OCI-LY1 (cell line): ENCODE data around the gene SERPINA1.

Experiments
- H2AFZ ChIP-seq: fragments of 200-600 bp; sonication (generic), shearing (Covaris generic); 2 replicates; pipeline ENCODE4 v1.6.0; 2014; ENCODE audit warnings: antibody characterized with exemption, mild to moderate bottlenecking, low read length
- H3F3A ChIP-seq: fragments of 200-600 bp; sonication (generic), shearing (Covaris generic); 2 replicates; pipeline ENCODE4 v1.6.0; 2014; ENCODE audit warnings: mild to moderate bottlenecking, antibody characterized with exemption, low read length, moderate library complexity; ENCODE audit not compliant: insufficient read depth
- H3K27ac ChIP-seq: fragments of 200-600 bp; sonication (generic); 2 replicates; pipeline ENCODE4 v1.5.1; 2014; ENCODE audit warnings: low read length, mixed run types, mild to moderate bottlenecking, low read depth; ENCODE audit not compliant: poor library complexity, severe bottlenecking
- H3K27me3 ChIP-seq: fragments of 200-600 bp; sonication (generic); 2 replicates; pipeline ENCODE4 v1.6.0; 2014; ENCODE audit warnings: antibody characterized with exemption, mild to moderate bottlenecking, low read length, moderate library complexity; ENCODE audit not compliant: insufficient read depth
- H3K36me3 ChIP-seq: fragments of 200-600 bp; sonication (generic); 2 replicates; pipeline ENCODE4 v1.6.1; 2014; ENCODE audit warnings: mild to moderate bottlenecking, antibody characterized with exemption, low read length, moderate library complexity, mixed read lengths; ENCODE audit not compliant: insufficient read depth
- H3K4me1 ChIP-seq: fragments of 200-600 bp; sonication (generic); 2 replicates; pipeline ENCODE4 v1.5.1; 2014; ENCODE audit warnings: mild to moderate bottlenecking, low read length, moderate library complexity; ENCODE audit not compliant: insufficient read depth, severe bottlenecking
- H3K4me2 ChIP-seq: fragments of 200-600 bp; sonication (generic), shearing (Covaris generic); 2 replicates; pipeline ENCODE4 v1.6.1; 2014; ENCODE audit warnings: low read length
- H3K4me3 ChIP-seq: fragments of 200-600 bp; sonication (generic); 2 replicates; pipeline ENCODE4 v1.5.1; 2014; ENCODE audit warnings: low read length, low read depth, mild to moderate bottlenecking, mixed read lengths; ENCODE audit not compliant: poor library complexity, severe bottlenecking
- H3K79me2 ChIP-seq: fragments of 200-600 bp; shearing (Covaris generic); 2 replicates; pipeline ENCODE4 v1.6.1; 2016; ENCODE audit warnings: mixed run types, low read length, mixed read lengths; ENCODE audit not compliant: insufficient read depth
- H3K9ac ChIP-seq: fragments of 200-600 bp; sonication (generic), shearing (Covaris generic); 2 replicates; pipeline ENCODE4 v1.6.1; 2014; ENCODE audit warnings: mild to moderate bottlenecking, low read length, mixed read lengths
- H3K9me2 ChIP-seq: fragments of 200-600 bp; sonication (generic), shearing (Covaris generic); 2 replicates; pipeline ENCODE4 v1.6.1; 2014; ENCODE audit warnings: low read depth, mild to moderate bottlenecking, low read length, mixed read lengths
- H3K9me3 ChIP-seq: fragments of 200-600 bp; shearing (Covaris generic); 2 replicates; pipeline ENCODE4 v1.6.1; 2014; ENCODE audit warnings: low read length, mixed read lengths
- H4K20me1 ChIP-seq: fragments of 200-600 bp; sonication (generic), shearing (Covaris generic); 2 replicates; pipeline ENCODE4 v1.6.0; 2016; ENCODE audit warnings: mild to moderate bottlenecking, low read length; ENCODE audit not compliant: insufficient read depth
- CTCF ChIP-seq: fragments of 200-600 bp; sonication (generic), shearing (Covaris generic); IDR thresholded peaks from 2 replicates; pipeline ENCODE4 v1.5.1; 2017; ENCODE audit warnings: mild to moderate bottlenecking, antibody characterized with exemption, low read length, moderate library complexity, mixed read lengths
- EZH2 ChIP-seq: fragments of 200-600 bp; sonication (generic), shearing (Covaris generic); IDR thresholded peaks from 2 replicates; pipeline ENCODE4 v1.8.0; 2017; ENCODE audit warnings: borderline replicate concordance, mixed run types, mild to moderate bottlenecking, antibody characterized with exemption, low read length, moderate library complexity, mixed read lengths

SERPINA1 gene

GRCh38 chr14:94379291-94380224 lies 8.8 kb downstream of the SERPINA1 start:
- Histone ChIP-seq H3K27me3 (peaks cover 3% of the 10 kb centered on the region; the same call in 1 of the 2 replicates), H3K9me3 (no peaks in the 10 kb centered on the region), H2AFZ (no peak overlapping the region), H3K36me3 (no peaks in the 10 kb centered on the region), H3F3A (no peaks in the 10 kb centered on the region), H3K9me2 (no peaks in the 10 kb centered on the region), H3K9ac (no peak overlapping the region), H3K4me3 (no peak overlapping the region), H3K79me2 (no peaks in the 10 kb centered on the region), H3K4me2 (no peak overlapping the region), H3K4me1 (no peaks in the 10 kb centered on the region), H4K20me1 (no peaks in the 10 kb centered on the region), H3K27ac (no peak overlapping the region)
- TF ChIP-seq EZH2 = no peak
- no peak for TF ChIP-seq CTCF

GRCh38 chr14:94378527-94379290 lies 9.7 kb downstream of the SERPINA1 start:
- H3K79me2 ChIP-seq = no peaks in the 10 kb centered on the region
- H3K4me2 ChIP-seq = no peak overlapping the region
- H3K27ac ChIP-seq = no peak overlapping the region
- H2AFZ ChIP-seq = no peak overlapping the region
- no peaks in the 10 kb centered on the region for H3K4me1 ChIP-seq
- H4K20me1 ChIP-seq = no peaks in the 10 kb centered on the region
- no peaks in the 10 kb centered on the region for H3K9me3 ChIP-seq
- H3F3A ChIP-seq = no peaks in the 10 kb centered on the region
- TF ChIP-seq CTCF (no peak), EZH2 (no peak)
- no peak overlapping the region for H3K9ac ChIP-seq
- H3K9me2 ChIP-seq = no peaks in the 10 kb centered on the region
- no peaks in the 10 kb centered on the region for H3K36me3 ChIP-seq
- H3K4me3 ChIP-seq = no peak overlapping the region
- H3K27me3 ChIP-seq = peaks cover 3% of the 10 kb centered on the region; the same call in 1 of the 2 replicates

- H4K20me1 ChIP-seq = no peaks in the 10 kb centered on the region
- no peaks in the 10 kb centered on the region for H3K79me2 ChIP-seq
- H3F3A ChIP-seq = no peaks in the 10 kb centered on the region
- no peaks in the 10 kb centered on the region for H3K9me3 ChIP-seq
- H3K27ac ChIP-seq = no peak overlapping the region
- H3K9me2 ChIP-seq = no peaks in the 10 kb centered on the region
- H3K4me1 ChIP-seq = no peaks in the 10 kb centered on the region
- H3K36me3 ChIP-seq = no peaks in the 10 kb centered on the region
- no peak for TF ChIP-seq EZH2
- no peak for TF ChIP-seq CTCF
- no peak overlapping the region for H3K4me3 ChIP-seq
- H3K4me2 ChIP-seq = no peak overlapping the region
- H3K27me3 ChIP-seq = peaks cover 3% of the 10 kb centered on the region; the same call in 1 of the 2 replicates
- H3K9ac ChIP-seq = no peak overlapping the region
- no peak overlapping the region for H2AFZ ChIP-seq
Observed at GRCh38 chr14:94377866-94378470, 10.4 kb downstream of the SERPINA1 start.
